Stimulated activated naive CD4-positive, alpha-beta T cell treated with Interleukin-2 at 50 U/mL for 16 hours (primary cell): Measurements from ENCODE around the gene CASKIN1.
"Not testable (repeated sequence)": the region's sequence is repeated elsewhere in the genome, so short reads cannot be mapped to it uniquely, and the experiment has no call there.

Experiments used
- DNase-seq: peaks from one replicate; lab custom pipeline; 2025; lab: John Stamatoyannopoulos, UW

The CASKIN1 gene

GRCh38 chr16:2196162-2196980 lies at the start of gene CASKIN1:
Gene CASKIN1, minus strand, starts transcription at chr16:2196605. Its CDS starts 173 bp downstream, at chr16:2196432.
- DNase-seq: no peak

GRCh38 chr16:2244926-2245795 lies 48.8 kb upstream of the CASKIN1 start:
- no peak for DNase-seq

- no peak for DNase-seq
These were observed 47.9 kb upstream of the CASKIN1 start for GRCh38 chr16:2244301-2244700.

- DNase-seq: no peak
These were observed 47.4 kb upstream of the CASKIN1 start for GRCh38 chr16:2243781-2244180.

GRCh38 chr16:2243031-2243528 lies 46.7 kb upstream of the CASKIN1 start:
- DNase-seq: no peak

GRCh38 chr16:2242598-2242997 lies 46.2 kb upstream of the CASKIN1 start:
- no peak for DNase-seq

- not testable (repeated sequence) for DNase-seq
These were observed 43.9 kb upstream of the CASKIN1 start for GRCh38 chr16:2240331-2240730.

- no peak for DNase-seq
These were observed 42.7 kb upstream of the CASKIN1 start for GRCh38 chr16:2238838-2239675.

GRCh38 chr16:2238150-2238837 lies 41.9 kb upstream of the CASKIN1 start:
- DNase-seq: no peak

- no peak for DNase-seq
These were observed 41.2 kb upstream of the CASKIN1 start for GRCh38 chr16:2237493-2238149.

- no peak for DNase-seq
These were observed 40.7 kb upstream of the CASKIN1 start for GRCh38 chr16:2237102-2237482.

GRCh38 chr16:2236337-2237101 lies 40.1 kb upstream of the CASKIN1 start, which contains the start of gene DNASE1L2:
Gene DNASE1L2, plus strand, starts transcription at chr16:2236444. Its CDS starts 373 bp downstream, at chr16:2236817.
- no peak for DNase-seq

GRCh38 chr16:2235695-2236336 lies 39.4 kb upstream of the CASKIN1 start:
- DNase-seq: no peak

GRCh38 chr16:2235234-2235651 lies 38.8 kb upstream of the CASKIN1 start:
- DNase-seq: no peak

- no peak for DNase-seq
These were observed 38.4 kb upstream of the CASKIN1 start for GRCh38 chr16:2234813-2235170.

GRCh38 chr16:2233872-2234812 lies 37.7 kb upstream of the CASKIN1 start:
- no peak for DNase-seq

GRCh38 chr16:2233046-2233775 lies 36.8 kb upstream of the CASKIN1 start:
- DNase-seq: no peak
